Measurements from ENCODE around the gene LDLRAD4.

Gene LDLRAD4

GRCh38 chr18:13621886-13622619 lies 403.5 kb downstream of the LDLRAD4 start:
- DNase-seq (ENCODE audit: extremely low spot score, insufficient read length, low read depth) (no peak), FAIRE-seq (no peak)

- FAIRE-seq, result no peak
- DNase-seq (ENCODE audit: extremely low spot score, insufficient read length, low read depth), result no peak
Measured at GRCh38 chr18:13622751-13623150, 404.2 kb downstream of the LDLRAD4 start.

- FAIRE-seq (no peak), DNase-seq (ENCODE audit: extremely low spot score, insufficient read length, low read depth) (no peak)
Measured at GRCh38 chr18:13623348-13623747, 404.8 kb downstream of the LDLRAD4 start.

GRCh38 chr18:13623871-13624270 lies 405.3 kb downstream of the LDLRAD4 start:
- DNase-seq (ENCODE audit: extremely low spot score, insufficient read length, low read depth) (no peak), FAIRE-seq (no peak)

GRCh38 chr18:13624563-13625237 lies 406.1 kb downstream of the LDLRAD4 start:
- DNase-seq (ENCODE audit: extremely low spot score, insufficient read length, low read depth), result no peak
- no peak for FAIRE-seq

GRCh38 chr18:13625355-13625754 lies 406.8 kb downstream of the LDLRAD4 start:
- FAIRE-seq (no peak), DNase-seq (ENCODE audit: extremely low spot score, insufficient read length, low read depth) (no peak)

GRCh38 chr18:13625843-13626543 lies 407.4 kb downstream of the LDLRAD4 start:
- DNase-seq (ENCODE audit: extremely low spot score, insufficient read length, low read depth), result no peak
- no peak for FAIRE-seq

GRCh38 chr18:13626544-13626908 lies 408.0 kb downstream of the LDLRAD4 start:
- DNase-seq (ENCODE audit: extremely low spot score, insufficient read length, low read depth) (no peak), FAIRE-seq (no peak)

- FAIRE-seq (no peak), DNase-seq (ENCODE audit: extremely low spot score, insufficient read length, low read depth) (no peak)
Measured at GRCh38 chr18:13627639-13628038, 409.1 kb downstream of the LDLRAD4 start.

GRCh38 chr18:13628211-13628610 lies 409.7 kb downstream of the LDLRAD4 start:
- no peak for DNase-seq (ENCODE audit: extremely low spot score, insufficient read length, low read depth)
- FAIRE-seq, result no peak

GRCh38 chr18:13629841-13630715 lies 411.5 kb downstream of the LDLRAD4 start:
- peak; percentile 72 for DNase-seq (ENCODE audit: extremely low spot score, insufficient read length, low read depth)

GRCh38 chr18:13630716-13631268 lies 412.2 kb downstream of the LDLRAD4 start:
- DNase-seq (ENCODE audit: extremely low spot score, insufficient read length, low read depth) (no peak), FAIRE-seq (no peak)

More at GRCh38 chr18:13629841-13630715, 411.5 kb downstream of the LDLRAD4 start:
- FAIRE-seq, result peak; percentile 97

GRCh38 chr18:13633700-13634099 lies 415.1 kb downstream of the LDLRAD4 start:
- DNase-seq (ENCODE audit: extremely low spot score, insufficient read length, low read depth), result no peak
- no peak for FAIRE-seq

- FAIRE-seq (no peak), DNase-seq (ENCODE audit: extremely low spot score, insufficient read length, low read depth) (no peak)
Measured at GRCh38 chr18:13635046-13635445, 416.5 kb downstream of the LDLRAD4 start.

- DNase-seq (ENCODE audit: extremely low spot score, insufficient read length, low read depth) (no peak), FAIRE-seq (no peak)
Measured at GRCh38 chr18:13638719-13639595, 420.4 kb downstream of the LDLRAD4 start.

GRCh38 chr18:13640266-13640860 lies 421.8 kb downstream of the LDLRAD4 start:
- DNase-seq (ENCODE audit: extremely low spot score, insufficient read length, low read depth), result no peak
- no peak for FAIRE-seq

- no peak for DNase-seq (ENCODE audit: extremely low spot score, insufficient read length, low read depth)
- FAIRE-seq, result no peak
Measured at GRCh38 chr18:13641551-13642439, 423.2 kb downstream of the LDLRAD4 start.

GRCh38 chr18:13642440-13642827 lies 423.9 kb downstream of the LDLRAD4 start:
- FAIRE-seq, result no peak
- DNase-seq (ENCODE audit: extremely low spot score, insufficient read length, low read depth), result no peak

Data from GM18507 (cell line).